COLO829 (cell line): Measurements from ENCODE around the gene GGN.
"Not testable (repeated sequence)": the region's sequence is repeated elsewhere in the genome, so short reads cannot be mapped to it uniquely, and the experiment has no call there.

ENCODE experiments used
- DNase-seq: peaks from one replicate; pipeline ENCODE4 v3.0.0; 2012; ENCODE audit warnings: low spot score

Gene GGN

DNA sequence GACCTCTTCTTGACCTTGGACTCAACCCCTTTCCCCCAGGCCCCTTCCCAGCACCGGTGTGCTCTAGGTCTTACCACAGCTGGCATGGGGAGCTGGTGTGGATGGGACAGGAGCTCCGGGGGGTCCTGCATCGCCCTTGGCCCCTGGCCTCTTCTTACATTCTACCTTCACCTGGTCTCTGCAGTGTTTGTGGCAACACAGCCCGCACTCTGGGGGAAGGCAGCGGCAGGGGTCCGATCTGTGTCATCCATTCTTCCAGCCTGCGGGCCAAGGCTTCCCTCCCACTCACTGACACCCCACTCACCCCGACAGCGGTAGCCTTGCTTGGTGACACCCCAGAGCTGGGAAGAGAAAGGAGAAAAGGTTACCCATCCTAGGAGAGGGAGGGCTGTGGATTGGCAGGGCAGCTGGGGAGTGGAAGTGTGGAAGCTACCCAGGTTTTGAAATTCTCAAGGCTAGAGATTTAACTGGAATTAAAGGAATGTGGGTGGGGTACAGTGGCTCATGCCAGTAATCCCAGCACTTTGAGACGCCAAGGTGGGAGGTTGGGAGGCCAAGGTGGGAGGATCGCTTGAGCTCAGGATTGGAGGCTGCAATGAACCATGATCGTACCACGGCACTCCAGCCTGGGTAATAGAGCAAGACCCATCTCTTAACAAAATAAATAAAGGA is 23.3 kb upstream of the GGN start:
- DNase-seq, result no peak

DNA sequence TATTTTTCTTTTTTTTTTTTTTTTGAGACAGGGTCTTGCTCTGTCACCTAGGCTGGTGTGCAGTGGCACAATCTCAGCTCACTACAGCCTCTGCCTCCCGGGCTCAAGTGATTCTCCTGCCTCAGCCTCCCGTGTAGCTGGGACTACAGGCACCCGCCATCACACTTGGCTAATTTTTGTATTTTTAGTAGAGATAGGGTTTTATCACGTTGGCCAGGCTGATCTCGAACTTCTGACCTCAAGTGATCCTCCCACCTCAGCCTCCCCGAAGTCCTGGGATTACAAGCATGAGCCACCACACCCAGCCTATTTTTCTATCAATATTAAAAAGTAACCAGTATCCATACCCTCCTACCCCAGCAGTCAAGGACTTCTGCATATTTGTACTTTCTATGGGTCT is 22.6 kb upstream of the GGN start:
- not testable (repeated sequence) for DNase-seq

DNA sequence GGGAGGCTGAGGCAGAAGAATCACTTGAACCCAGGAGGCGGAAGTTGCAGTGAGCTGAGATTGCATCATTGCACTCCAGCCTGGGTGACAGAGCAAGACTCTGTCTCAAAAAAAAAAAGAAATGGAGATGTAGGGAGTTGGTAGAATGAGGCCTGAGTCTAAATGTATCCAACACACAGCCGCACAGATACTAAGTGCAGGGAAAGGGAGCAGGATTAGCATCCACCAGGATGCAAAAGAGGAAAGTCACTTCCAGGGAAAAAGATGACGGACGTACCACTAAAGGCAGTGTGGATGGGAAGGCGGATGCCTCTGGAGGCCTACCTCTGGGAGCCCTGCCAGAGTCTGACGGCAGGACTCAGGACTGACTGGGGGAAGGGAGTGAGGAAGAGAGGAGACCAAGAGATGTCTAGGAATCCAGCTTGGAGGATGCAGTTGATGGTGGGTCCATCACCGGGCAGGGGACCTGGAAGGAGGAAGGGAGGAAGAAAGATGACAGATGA is 21.8 kb upstream of the GGN start:
- DNase-seq, result no peak

DNA sequence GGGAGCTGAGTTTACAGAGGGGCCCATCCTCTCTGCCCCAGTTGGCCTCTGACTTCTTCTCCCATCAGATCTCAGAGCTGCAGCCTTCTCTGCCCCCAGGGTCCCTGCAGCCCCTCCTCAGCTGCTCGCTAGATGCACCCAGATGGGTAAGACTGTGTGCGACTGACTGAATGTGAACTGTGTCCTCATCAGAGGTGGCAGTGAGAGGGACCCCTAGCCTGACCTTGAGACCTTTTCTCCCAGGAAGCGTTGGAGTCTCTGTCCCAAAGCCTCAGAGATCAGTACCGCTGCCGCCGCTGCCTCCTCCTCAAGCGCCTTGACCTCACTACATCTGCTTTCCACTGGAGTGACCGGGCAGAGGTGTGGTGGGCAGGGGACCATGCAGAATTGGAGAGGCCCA is 17.4 kb upstream of the GGN start:
- DNase-seq, result no peak

DNA sequence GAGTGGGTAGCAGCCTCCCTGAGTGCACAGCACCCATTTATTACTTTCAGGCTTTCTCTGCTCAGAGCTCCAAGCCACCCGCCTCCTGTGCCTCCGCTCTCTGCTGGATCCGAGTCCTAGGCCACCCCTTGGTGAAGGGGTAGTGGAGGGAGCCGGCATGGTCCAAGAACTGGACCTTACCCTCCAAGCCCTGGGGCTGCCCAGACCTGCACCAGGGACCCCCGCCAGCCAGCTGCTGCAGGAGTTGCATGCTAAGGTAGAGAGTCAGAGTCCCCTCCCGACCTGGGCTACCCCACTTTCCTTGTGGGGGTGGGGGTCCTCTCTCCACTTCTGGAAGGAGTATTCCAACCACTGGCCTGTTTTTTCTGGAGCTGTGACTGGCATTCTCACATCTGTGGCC is 17.0 kb upstream of the GGN start:
- no peak for DNase-seq

DNA sequence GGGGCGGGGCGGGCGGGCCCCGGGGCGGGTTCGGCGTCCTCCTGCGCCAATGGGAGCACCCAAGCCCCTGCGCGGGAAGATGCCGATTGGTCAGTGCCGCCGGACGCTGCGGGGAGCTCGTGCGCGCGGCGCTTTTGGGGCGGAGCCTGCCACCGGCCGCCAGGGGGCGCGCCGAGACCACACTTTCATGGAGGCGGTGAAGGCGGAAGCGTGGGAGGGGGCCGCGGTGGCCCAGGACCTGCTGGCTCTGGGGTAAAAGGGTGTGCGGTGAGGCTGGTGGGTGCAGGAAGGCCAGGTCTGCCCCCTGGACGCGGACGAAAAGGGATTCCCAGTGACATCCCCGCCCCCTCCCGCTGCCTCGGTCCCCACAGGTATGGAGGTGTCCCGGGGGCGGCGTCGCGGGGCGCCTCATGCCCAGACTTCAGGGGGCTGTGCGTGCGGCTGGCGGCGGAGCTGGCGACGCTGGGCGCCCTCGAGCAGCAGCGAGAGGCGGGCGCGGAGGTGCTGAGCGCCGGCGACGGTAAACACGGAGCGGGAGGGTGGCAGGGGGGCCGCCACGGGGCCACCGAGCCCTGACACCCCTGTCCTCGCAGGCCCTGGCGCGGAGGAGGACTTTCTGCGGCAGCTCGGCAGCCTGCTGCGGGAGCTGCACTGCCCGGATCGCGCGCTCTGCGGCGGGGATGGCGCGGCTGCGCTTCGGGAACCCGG is 15.3 kb upstream of the GGN start, which contains the start of gene FAM98C:
Gene FAM98C, plus strand, starts transcription at position 127 of the 708 bp plus-strand sequence. Its CDS starts 61 bp downstream, at position 188.
- peak; percentile 99 for DNase-seq

DNA sequence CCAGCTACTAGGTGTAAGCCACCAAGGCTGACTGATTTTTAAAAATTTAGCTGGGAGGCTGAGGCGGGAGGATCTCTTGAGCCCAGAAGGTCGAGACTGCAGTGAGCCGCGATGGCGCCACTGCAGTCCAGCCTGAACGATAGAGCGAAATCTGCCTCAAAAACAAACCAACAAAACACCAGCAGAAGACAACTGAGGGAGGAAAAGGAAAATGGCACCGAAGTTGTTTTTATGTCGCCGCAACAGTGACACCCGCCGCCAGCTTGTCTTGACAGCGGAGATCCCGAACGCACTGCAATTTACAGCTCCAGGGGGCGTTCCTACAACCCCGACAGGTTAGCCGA is 14.8 kb upstream of the GGN start:
- no peak for DNase-seq

DNA sequence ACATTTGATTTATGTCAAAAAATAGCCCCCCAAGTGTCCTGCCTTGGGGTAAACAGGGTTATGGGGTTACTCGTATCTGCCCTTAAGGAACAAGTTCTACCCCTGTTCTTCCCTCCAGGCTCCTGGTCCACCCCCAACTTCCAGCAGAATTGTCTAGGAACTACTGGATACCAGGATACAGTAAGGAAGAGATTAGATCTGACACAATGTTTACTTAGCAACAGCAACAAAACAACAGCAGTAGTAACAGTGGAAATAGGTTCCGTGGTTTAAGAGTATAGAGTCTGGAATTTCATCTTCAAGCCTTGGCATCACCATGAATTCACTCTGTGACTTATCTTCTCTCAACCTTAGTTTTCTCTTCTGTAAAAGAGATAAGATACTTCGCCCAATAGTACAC is 13.3 kb upstream of the GGN start:
- DNase-seq, result no peak

DNA sequence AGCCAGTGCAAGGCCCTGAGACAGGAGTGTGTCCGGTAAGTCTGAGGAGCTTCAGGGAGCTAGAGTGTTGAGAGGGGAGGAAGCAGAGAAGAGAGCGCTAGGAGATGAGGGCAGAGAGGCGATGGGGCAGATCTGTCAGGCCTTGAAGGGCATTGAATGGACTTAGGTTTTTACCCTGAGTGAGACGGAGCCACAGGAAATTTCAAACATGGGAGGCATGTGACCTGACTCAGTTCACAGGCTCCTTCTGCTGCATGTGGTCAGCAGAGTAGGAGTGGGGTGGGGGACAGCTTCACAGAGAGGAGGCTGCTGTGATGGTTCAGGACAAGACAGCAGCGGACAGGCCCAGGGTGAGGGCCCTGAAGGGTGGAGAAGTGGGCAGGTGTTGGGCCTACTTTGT is 12.5 kb upstream of the GGN start:
- no peak for DNase-seq

DNA sequence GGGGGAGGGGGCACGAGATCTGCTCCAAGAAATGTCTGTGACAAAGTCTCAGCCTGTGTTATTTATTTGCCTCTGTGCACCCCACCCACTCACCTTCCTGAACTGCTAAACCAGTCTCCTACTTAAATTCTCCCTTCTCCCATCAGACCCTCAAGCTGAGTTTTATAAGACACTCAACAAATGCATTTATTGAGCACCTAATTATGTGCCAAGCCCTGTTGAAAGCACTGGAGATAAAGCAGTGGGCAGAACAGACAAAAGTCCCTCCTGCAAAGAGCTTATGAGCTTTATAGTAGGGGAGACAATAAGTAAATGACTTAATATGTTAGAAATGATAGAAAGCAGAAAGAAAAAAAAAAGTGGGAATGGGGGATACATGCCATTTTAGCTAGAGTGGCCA is 11.7 kb upstream of the GGN start:
- no peak for DNase-seq

DNA sequence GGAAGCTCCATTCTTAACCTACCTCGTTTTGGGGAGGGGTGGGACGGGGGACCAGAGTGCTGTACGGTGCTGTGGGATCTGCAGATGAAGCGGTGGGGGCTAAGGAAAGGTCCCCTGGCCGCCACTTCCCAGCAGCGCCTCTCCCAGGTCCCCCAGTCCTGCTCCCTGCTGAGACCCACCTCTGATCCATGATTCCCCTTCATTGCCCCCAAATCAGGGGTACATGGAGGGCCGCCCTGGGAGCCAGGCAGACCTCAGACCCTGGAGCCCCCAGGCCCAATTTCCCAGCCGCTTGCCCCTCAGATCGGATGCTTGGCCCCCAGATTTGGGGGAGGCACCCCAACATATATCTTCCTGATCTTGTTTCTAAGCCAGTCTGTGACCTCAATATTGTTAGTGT is 11.2 kb upstream of the GGN start:
- no peak for DNase-seq

DNA sequence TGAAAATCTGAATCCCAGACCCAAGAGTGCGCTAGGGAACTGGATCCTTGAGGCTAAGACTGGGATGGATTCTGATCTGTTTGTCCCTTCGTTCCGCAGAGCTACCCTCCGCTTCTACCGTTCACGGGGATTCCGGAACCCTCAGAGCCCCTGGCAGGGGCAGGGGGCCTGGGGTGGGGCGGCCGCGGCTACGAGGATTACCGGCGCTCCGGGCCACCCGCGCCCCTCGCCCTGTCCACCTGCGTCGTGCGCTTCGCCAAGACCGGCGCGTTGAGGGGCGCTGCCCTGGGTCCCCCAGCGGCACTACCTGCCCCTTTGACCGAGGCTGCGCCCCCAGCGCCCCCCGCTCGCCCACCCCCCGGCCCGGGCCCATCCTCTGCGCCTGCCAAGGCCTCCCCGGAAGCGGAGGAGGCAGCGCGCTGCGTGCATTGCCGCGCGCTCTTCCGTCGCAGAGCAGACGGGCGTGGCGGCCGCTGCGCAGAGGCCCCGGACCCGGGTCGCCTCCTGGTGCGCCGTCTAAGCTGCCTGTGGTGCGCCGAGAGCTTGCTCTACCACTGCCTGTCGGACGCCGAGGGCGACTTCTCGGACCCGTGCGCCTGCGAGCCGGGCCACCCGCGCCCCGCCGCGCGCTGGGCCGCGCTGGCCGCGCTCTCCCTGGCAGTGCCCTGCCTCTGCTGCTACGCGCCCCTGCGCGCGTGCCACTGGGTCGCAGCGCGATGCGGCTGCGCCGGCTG is 7.7 kb upstream of the GGN start:
- no peak for DNase-seq

DNA sequence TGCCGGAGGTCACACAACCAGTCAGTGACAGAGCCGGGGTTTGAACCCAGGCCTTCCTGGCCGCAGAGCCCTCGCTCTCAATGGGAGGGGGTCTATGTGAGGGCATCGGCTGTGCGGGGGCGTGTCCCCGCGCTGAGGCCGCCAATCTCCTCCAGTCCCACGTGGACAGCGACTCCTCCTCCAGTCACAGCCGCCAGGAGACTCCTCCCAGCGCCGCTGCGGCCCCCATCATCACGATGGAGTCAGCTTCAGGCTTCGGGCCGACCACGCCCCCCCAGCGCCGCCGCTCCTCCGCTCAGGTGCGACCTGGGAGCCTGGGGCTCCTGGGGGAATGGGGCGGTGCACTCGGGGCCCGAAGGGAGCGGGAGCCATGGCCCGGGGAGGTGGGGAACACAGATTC is 6.7 kb upstream of the GGN start:
- no peak for DNase-seq

DNA sequence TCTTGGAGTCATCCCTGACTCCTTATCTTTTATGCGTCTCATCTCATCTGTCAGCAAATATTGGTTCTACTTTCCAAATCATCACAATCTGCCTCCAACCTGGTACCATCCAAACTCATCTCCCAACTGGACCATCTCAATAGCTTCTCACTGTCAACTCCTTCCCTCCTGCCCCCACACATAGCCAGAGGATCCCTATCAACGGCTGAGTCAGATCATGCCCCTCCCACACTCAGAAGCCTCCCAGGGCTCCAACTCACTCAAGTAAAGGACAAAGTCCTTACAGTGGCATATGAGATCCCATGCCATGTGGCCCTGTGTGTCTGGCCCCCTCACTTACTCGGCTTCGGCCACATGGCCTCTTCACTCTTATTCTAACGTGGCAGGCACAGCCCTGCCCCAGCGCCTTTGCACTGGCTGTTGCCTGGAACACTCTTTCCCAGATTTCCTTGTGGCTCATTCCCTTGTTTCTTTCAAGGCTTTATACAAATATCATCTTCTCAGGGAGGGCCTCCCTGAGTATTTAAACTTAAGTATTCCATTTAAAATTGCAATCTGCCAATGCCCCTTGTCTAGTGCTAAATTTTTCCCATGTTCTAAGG is 5.0 kb upstream of the GGN start:
- DNase-seq, result no peak

DNA sequence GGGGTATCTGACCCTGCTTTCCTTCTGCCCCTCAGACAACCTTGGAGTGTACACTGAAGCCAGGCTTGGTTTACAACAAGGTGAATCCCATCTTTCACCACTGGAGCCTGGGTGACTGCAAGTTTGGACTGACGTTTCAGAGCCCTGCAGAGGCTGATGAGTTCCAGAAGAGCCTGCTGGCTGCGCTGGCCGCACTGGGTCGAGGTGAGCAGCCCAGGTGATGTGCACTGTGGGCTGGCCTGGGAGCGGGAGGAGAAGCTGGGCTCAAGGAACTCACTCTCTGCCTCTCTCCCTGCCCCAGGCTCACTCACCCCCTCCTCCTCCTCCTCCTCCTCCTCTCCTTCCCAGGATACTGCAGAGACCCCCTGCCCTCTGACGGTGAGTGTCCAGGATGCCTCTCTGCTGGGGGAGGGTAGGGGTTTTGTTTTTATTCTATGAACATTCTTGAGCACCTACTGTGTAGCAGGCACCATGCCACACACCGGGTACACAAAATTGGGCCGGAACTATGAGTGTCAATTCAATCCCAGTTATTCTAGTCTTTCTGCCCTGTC is 4.2 kb upstream of the GGN start:
- DNase-seq, result no peak

DNA sequence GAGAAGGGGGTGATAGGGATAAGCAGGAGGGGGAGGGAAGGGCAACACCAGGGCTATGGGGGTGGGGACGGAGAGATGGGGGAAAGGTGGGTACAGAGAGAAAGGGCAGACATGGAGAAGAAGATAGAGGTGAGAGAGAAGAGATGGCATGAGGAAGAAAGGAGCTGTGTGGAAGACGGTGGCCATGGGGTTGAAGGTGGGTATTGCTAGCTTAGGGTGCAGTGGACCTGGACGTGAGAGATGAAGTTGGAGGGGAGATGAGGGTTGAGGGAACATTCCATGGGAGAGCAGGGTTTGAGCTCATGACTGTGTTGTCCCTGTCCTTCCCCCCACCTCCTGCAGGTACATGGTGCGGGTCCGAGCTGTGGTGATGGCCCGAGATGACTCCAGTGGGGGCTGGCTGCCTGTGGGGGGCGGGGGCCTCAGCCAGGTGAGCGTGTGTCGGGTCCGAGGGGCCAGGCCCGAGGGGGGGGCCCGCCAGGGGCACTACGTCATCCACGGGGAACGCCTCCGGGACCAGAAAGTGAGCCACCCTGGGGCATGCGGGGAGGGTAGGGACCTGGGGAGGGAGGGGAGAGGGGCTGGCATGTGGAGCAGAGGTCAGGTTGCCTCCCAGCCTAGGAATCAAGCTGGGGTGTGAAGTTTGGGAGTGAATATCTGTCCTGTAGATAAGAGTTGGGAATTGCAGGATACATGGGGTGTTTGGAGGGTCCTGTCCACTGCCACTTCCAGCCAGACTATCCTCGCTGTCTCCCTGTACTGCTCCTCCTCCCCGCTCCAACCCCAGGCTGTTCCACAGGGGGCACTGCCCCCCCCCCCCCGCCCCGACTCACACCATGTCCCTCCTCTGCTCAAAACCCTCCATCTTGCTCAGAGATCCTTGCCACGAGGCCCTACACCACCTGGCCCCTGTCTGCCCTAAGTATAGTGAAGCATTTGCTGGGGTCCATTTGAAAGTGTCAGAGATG is 2.4 kb upstream of the GGN start:
- no peak for DNase-seq

DNA sequence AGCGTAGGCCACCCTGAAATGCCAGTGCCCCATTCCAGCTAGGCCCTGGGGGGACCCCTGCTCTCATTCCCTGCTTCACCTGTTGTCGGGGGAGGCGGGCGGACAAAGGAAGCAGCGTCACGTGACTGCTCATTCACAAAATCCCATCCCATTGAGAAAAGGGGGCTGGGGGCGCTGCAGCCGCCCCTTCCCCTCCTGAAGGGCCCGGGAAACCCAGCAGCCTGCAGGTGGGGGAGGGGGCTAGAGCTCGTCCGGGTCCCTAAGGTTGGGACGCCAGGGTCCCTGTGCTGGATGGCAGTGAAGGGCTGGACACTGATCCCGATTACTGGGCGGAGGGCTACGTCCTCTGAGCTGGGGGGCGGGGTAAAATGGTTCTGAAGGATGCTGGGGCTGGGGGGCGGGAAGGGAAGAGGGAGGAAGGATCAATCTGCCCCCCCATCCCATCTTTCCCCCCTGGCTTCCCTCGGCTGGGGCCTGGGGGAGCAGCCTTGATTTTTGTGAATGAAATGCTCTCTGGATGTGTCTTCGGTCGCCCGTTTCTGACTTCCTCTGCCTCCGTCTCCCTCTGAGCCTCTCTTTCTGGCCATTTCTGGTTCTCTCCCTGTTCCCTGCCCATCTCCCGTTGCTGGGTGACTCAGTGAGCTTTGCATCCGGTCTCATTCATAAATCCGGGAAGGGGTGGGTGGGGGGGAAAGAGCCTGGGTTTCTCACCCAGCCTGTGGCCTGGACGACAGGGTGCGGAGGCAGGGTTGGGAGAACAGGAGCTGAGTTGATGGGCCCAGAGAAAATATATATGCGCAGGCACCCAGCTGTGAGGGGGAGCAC is 1.5 kb upstream of the GGN start:
- DNase-seq, result peak; percentile 91

DNA sequence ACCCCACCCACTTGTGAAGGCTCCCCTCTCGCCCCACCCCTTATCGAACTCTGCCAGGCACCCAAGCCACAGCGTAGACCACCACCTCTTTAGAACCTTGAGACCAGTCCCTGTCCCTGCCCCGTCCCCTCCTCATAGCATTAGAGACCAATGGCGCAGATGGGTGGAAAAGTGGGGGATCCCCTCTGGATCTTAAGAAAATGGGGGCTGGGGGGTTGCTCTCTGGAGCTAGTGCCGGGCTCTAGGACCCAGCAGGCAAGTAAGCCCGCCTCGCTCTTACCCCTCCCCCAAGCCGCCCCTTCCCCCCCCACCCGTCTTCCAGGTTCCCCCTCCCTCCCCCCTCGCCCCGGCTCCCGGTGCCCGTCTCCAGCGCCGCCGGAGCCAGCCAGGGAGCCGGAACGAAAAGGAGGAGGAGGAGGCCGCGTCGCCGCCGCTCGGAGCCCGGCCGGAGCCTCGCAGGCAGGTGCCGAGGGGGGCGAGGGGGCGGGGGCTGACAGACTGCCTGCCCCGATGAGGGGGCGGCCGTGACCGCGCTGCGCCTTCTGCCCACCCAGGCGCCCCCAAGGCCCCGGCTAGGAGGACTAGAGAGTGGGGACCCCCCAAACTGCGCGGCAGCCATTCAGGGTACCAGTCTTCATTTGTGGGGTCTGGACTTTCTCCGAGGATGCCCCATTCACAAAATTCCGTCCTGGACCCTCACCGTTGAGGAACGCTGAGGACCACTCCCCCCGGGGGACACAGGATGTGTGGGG is 691 bp upstream of the GGN start, which contains the start of gene SPRED3:
Gene SPRED3, plus strand, starts transcription at position 349 of the 752 bp plus-strand sequence. CDS start 1,606 bp downstream, outside the sequence.
- DNase-seq, result peak; percentile 48

DNA sequence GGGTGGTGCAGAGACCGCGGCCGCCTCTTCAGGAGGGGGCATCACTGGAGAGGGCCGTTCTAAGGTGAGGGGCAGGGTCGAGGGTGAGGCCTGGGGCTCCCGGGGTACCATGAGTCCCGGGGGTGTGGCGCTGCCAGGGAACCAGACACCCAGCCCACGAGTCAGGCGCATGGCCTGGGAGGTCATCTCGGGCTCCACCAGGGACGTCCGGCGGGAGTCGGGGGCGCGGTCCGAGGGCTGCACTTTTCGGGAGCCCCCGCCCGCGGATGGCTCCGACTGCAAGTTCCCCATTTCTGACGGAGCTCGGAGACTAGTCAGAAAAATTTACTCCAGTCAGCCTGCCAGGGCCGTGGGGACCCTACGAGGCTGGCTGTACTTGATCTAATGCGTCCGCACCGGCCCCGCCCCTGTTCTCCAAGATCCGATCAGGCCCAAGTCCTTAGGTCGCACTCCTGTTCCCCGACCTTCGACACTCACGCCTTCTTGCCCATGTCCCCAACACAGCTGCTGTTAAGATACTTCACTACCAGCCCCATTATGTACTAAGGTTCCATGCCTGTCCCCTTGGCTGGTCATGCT is 774 bp downstream of the GGN start:
- DNase-seq, result no peak
